HG02610 (cell line): ENCODE results near the gene EEF2K.
"Not testable (repeated sequence)": the region's sequence is repeated elsewhere in the genome, so short reads cannot be mapped to it uniquely, and the experiment has no call there.

Experiments used
- ATAC-seq: cut with Tn5 transposase; IDR thresholded peaks from one replicate; pipeline ENCODE4 v1.9.1; 2021; ENCODE audit warnings: mild to moderate bottlenecking, moderate library complexity; ENCODE audit not compliant: unreplicated experiment

EEF2K gene

GRCh38 chr16:22291860-22292318, 85.8 kb downstream of the EEF2K start:
- no peak for ATAC-seq

GRCh38 chr16:22292320-22292719, 86.2 kb downstream of the EEF2K start:
- ATAC-seq = no peak

GRCh38 chr16:22293137-22294106, 87.3 kb downstream of the EEF2K start:
- ATAC-seq = no peak

GRCh38 chr16:22296225-22297113, 90.4 kb downstream of the EEF2K start:
- no peak for ATAC-seq

GRCh38 chr16:22297114-22297870, 91.2 kb downstream of the EEF2K start, which contains the start of gene POLR3E:
Gene POLR3E, plus strand, starts transcription at chr16:22297409. Its CDS starts 5,560 bp downstream, at chr16:22302969.
- ATAC-seq = peak; percentile 85

DNA sequence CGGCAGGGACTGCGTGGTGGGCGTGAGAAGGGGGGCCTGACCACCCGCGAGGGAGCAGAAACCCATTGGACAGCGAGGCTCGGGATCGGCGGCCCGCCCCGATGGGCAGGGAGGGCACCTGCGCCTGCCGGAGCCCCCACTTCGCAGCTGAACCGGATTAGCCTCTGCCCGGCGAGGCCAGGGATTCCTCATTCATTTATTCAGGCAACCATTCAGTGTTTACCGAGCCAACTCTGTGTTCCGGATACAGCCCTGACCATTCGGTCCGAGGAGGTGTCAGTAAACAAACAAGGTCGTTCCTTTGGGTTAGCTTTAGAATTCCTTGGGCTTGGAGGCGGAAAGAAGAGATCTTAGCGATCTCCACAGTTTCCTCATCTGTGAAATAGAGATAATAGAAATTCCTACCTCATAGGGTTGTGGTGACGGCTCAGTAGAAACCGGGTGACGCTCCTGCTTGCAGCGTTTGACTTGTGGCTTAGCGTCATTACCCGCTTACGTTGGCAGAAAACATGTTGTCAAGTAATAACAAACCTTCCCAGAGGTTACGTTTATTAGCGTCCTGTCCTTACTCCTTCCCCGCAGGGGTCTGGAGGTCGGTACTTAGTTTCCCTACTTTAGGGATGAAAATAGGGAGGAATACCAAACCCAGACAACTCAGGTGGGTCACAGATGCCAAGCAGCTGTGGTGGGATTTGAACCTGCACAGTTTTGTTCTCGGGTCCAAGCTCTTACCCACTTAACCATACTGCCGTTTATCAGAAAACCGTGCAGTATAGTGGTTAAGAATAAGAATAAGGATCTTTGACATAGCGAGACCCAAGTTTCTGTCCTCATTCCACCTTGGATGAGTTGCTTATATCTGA, 92.0 kb downstream of the EEF2K start:
- ATAC-seq = peak; percentile 38

DNA sequence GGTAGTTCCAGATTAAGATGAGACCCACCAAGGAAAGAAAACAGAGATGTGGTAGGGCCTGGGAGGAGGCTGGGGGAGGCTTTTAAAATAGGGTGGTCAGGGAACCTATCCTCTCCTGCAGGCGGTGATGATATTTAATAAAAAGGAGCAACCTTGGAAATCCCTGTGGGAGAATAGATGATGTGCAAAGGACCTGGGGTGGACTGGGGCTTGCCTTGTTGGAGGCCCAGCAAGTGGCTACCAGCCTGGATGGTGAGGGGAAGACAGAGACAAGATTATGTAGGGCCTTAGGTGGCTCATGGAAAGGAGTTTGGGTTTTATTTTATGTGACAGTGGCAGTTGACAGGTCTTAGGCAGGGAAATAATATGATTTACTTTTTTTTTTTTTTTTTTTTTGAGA, 93.0 kb downstream of the EEF2K start:
- no peak for ATAC-seq

DNA sequence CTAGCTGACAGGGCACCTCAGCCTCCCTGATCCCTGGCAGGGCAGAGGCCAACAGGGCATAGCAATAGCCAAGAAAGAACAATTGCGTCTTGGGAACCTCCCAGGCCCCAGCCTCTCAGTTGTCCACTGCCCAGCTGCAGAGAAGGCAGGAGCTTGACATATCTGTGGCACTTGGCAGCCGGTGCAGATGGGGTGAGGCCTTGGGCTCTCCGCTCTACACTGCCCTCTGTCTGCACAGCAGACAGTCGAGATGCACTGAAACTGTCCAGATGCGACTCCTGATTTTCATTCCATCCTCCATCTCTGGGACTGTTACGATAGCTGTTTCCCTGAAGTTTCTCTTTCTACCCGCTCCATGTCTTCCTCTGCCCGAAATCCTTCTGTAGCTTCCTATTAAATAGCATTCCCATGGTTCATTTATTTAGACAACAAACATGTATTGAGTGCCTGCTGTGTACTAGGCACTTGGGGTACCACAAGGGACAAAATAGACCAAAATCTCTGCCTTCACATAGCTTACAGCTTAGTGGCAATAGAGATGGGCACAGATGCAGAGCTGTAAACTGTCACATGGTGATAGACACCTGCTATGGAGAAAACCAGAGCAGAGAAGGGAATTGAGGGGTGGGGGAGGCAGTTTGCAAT, 94.5 kb downstream of the EEF2K start:
- no peak for ATAC-seq

GRCh38 chr16:22301423-22301822, 95.3 kb downstream of the EEF2K start:
- ATAC-seq = not testable (repeated sequence)

DNA sequence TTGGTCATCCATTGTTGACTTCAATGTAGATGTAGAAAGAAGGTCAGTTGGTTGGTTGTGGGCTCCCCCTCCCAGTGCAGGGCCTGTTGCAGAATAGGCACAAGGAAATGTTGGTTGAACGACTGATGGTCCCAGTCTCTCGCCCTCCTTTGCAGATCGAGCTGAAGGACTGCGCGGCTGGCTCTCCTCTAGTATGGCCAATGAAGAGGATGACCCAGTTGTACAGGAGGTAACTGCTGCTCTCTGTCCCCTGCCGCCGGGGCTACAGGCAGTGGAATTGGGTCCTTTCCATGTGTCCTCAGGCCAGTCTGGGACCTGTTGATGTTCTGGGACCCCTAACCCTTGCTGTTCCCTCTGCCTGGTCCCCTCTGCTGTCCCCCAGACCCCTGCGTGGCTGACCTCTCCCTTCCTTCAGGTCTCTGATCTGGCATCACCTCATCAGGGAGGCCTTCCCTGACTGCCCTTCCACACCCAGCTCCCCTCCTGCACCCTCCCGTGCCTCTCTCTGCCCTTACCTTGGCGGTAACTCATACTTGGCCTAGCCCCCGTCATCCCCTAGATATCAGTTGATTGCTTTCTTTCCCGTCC, 96.8 kb downstream of the EEF2K start:
- no peak for ATAC-seq

GRCh38 chr16:22304411-22304810, 98.3 kb downstream of the EEF2K start:
- ATAC-seq = no peak

DNA sequence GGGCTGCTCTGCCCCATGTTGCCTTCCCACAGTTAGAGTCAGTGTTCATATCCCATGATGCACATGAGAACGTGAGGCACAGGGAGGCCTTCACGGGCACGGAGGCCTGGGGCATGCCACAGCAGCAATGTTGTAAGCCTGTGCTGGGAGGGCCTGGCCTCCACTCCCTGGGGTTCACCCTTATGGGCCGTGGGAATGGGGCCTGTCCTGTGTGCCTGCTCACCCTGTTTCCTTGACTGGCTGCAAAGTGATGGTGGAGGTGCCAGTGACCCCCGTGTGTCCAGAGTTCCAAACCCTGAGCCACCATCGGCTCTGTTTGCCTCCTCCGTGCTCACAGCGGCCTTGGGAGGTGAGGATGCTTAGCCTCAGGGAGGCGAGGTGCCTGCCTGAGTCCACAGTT, 100.7 kb downstream of the EEF2K start:
- ATAC-seq = no peak

DNA sequence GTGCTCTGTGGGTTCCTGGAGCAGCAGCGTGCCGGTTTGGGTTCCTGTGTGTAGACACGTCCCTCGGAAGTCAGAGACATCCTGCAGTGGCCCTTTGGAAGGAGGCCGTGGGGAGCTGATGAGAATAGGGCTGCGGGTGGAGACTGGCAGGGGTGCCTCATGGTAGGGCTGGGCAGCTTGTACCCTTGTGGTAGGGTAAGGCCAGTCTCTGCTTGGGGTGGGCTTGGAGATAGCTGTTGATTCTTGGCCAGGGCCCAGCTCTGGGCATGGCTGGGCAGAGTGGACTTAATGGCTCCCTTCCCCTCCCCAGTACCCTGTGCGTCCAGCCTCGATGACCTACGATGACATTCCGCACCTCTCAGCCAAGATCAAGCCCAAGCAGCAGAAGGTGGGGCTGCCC, 101.8 kb downstream of the EEF2K start:
- ATAC-seq = no peak

GRCh38 chr16:22308824-22309520, 102.9 kb downstream of the EEF2K start:
- no peak for ATAC-seq

DNA sequence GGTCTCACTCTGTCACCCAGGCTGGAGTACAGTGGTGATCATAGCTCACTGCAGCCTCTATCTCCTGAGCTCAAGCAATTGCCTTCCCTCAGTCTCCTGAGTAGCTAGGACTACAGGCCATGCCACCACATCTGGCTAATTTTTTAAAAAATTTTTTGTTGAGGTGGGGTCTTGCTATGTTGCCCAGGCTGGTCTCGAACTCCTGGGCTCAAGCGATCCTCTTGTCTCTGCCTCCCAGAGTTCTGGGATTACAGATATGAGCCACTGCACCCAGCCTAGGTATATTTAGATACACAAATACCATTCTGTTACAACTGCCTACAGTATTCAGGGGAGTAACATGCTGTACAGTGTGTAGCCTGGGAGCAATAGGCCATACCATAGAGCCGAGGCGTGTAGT, 105.4 kb downstream of the EEF2K start:
- ATAC-seq = no peak

- no peak for ATAC-seq
Measured at GRCh38 chr16:22312897-22313781, 107.1 kb downstream of the EEF2K start.

DNA sequence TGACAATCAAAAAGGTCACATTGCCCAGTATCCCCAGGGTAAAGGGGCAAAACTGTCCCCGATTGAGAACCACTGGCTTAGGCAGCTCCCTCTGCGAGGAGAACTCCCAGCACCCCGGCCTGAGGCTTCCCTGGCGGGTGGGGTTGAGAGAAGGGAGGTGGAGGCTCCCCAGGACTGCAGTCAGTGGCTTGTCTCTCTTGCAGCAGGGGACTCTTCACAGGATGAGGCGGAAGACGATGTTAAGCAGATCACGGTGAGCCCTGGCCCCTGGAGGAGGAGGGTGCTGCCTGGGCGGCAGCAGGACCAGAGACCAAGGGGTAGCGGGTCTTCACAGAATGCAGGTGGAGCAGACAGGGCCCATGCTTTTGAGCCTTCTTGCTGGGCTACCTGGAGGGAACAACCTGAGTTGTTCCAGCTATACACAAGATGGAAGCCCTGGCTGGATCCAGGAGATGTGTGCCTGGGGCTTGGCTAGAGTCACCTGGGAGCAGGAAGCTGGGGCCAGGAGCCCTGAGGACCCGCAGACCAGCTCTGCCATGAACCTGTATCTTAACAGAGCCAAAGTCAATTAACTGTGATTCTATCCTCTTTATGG, 107.9 kb downstream of the EEF2K start:
- ATAC-seq = no peak
